HUES6 (cell line): Measurements from ENCODE around the gene TRIM52.

Source experiments
- H3K27ac ChIP-seq: 2 replicates; pipeline ENCODE4 v1.7.0; 2013; ENCODE audit warnings: low read depth, mild to moderate bottlenecking, low read length, inconsistent platforms
- H3K27me3 ChIP-seq: 2 replicates; pipeline ENCODE4 v1.6.1; 2013; ENCODE audit warnings: low read length; ENCODE audit not compliant: control insufficient read depth, insufficient read depth
- H3K36me3 ChIP-seq: 2 replicates; pipeline ENCODE4 v1.6.1; 2013; ENCODE audit warnings: low read length; ENCODE audit not compliant: control insufficient read depth, insufficient read depth
- H3K4me1 ChIP-seq: 2 replicates; pipeline ENCODE4 v1.6.1; 2013; ENCODE audit warnings: low read length; ENCODE audit not compliant: control insufficient read depth, insufficient read depth
- H3K4me3 ChIP-seq: 2 replicates; pipeline ENCODE4 v1.5.1; 2013; ENCODE audit warnings: low read depth, low read length
- H3K9ac ChIP-seq: one replicate; pipeline ENCODE4 v1.6.1; 2013; ENCODE audit warnings: mild to moderate bottlenecking, low read length
- H3K9me3 ChIP-seq: 2 replicates; pipeline ENCODE4 v1.6.1; 2013; ENCODE audit warnings: low read depth, low read length; ENCODE audit not compliant: control insufficient read depth, insufficient read depth

Gene TRIM52

GRCh38 chr5:181231432-181231831 lies 29.5 kb downstream of the TRIM52 start:
- Histone ChIP-seq H3K36me3 (peaks cover 72% of the 10 kb centered on the region), H3K9me3 (no peaks in the 10 kb centered on the region), H3K27ac (no peak overlapping the region), H3K4me3 (no peak overlapping the region), H3K9ac (no peak overlapping the region), H3K27me3 (no peaks in the 10 kb centered on the region), H3K4me1 (no peaks in the 10 kb centered on the region)

GRCh38 chr5:181230551-181230950 lies 30.4 kb downstream of the TRIM52 start:
- Histone ChIP-seq H3K36me3 (peaks cover 66% of the 10 kb centered on the region), H3K27ac (no peak overlapping the region), H3K27me3 (no peaks in the 10 kb centered on the region), H3K4me3 (no peak overlapping the region), H3K4me1 (no peaks in the 10 kb centered on the region), H3K9me3 (no peaks in the 10 kb centered on the region), H3K9ac (no peak overlapping the region)

GRCh38 chr5:181229996-181230395 lies 30.9 kb downstream of the TRIM52 start:
- no peaks in the 10 kb centered on the region for H3K9me3 ChIP-seq
- H3K4me1 ChIP-seq = no peaks in the 10 kb centered on the region
- no peak overlapping the region for H3K4me3 ChIP-seq
- no peak overlapping the region for H3K27ac ChIP-seq
- no peak overlapping the region for H3K9ac ChIP-seq
- peaks cover 65% of the 10 kb centered on the region for H3K36me3 ChIP-seq
- H3K27me3 ChIP-seq = no peaks in the 10 kb centered on the region

- H3K36me3 ChIP-seq = peaks cover 23% of the 10 kb centered on the region
- H3K9me3 ChIP-seq = no peaks in the 10 kb centered on the region
- peak overlapping the region; percentile 76 for H3K9ac ChIP-seq
- no peaks in the 10 kb centered on the region for H3K27me3 ChIP-seq
- peak overlapping the region; percentile 83 for H3K4me3 ChIP-seq
- H3K27ac ChIP-seq = no peak overlapping the region
- peaks cover 9% of the 10 kb centered on the region; the same call in 1 of the 2 replicates for H3K4me1 ChIP-seq
These were observed 36.3 kb downstream of the TRIM52 start for GRCh38 chr5:181224390-181225229.

GRCh38 chr5:181223729-181224389 lies 37.1 kb downstream of the TRIM52 start:
- peak overlapping the region; percentile 83 for H3K4me3 ChIP-seq
- H3K4me1 ChIP-seq = peaks cover 9% of the 10 kb centered on the region; the same call in 1 of the 2 replicates
- no peaks in the 10 kb centered on the region for H3K27me3 ChIP-seq
- peaks cover 15% of the 10 kb centered on the region for H3K36me3 ChIP-seq
- no peak overlapping the region; the same call in 1 of the 2 replicates for H3K27ac ChIP-seq
- H3K9me3 ChIP-seq = no peaks in the 10 kb centered on the region
- H3K9ac ChIP-seq = peak overlapping the region; percentile 87

GRCh38 chr5:181223058-181223728 lies 37.8 kb downstream of the TRIM52 start, which contains the start of gene TRIM41:
Gene TRIM41 (plus strand): TSS chr5:181223281. CDS start chr5:181224000, 719 bp downstream.
- no peaks in the 10 kb centered on the region for H3K9me3 ChIP-seq
- no peaks in the 10 kb centered on the region for H3K27me3 ChIP-seq
- H3K9ac ChIP-seq = peak within 1 kb of the TSS; percentile 87
- H3K36me3 ChIP-seq = peaks cover 15% of the 10 kb centered on the region
- peak within 1 kb of the TSS; percentile 87 for H3K27ac ChIP-seq
- H3K4me1 ChIP-seq = peaks cover 9% of the 10 kb centered on the region; the same call in 1 of the 2 replicates
- peak within 1 kb of the TSS; percentile 83 for H3K4me3 ChIP-seq

- Histone ChIP-seq H3K27me3 (no peaks in the 10 kb centered on the region), H3K9ac (peak overlapping the region; percentile 60), H3K36me3 (peaks cover 12% of the 10 kb centered on the region), H3K9me3 (no peaks in the 10 kb centered on the region), H3K4me1 (peaks cover 9% of the 10 kb centered on the region; the same call in 1 of the 2 replicates), H3K4me3 (peak overlapping the region; percentile 83), H3K27ac (no peak overlapping the region)
These were observed 38.3 kb downstream of the TRIM52 start for GRCh38 chr5:181222630-181223057.

GRCh38 chr5:181221792-181222629 lies 38.9 kb downstream of the TRIM52 start:
- Histone ChIP-seq H3K4me3 (peak overlapping the region; percentile 83), H3K9me3 (no peaks in the 10 kb centered on the region), H3K27me3 (no peaks in the 10 kb centered on the region; the same call in 1 of the 2 replicates), H3K36me3 (peaks cover 11% of the 10 kb centered on the region; the same call in 1 of the 2 replicates), H3K9ac (peak overlapping the region; percentile 62), H3K27ac (no peak overlapping the region), H3K4me1 (peaks cover 9% of the 10 kb centered on the region; the same call in 1 of the 2 replicates)

- Histone ChIP-seq H3K9ac (no peak overlapping the region), H3K36me3 (peaks cover 8% of the 10 kb centered on the region; the same call in 1 of the 2 replicates), H3K9me3 (no peaks in the 10 kb centered on the region), H3K4me3 (peak overlapping the region; percentile 83), H3K4me1 (peaks cover 9% of the 10 kb centered on the region; the same call in 1 of the 2 replicates), H3K27ac (no peak overlapping the region), H3K27me3 (peaks cover 5% of the 10 kb centered on the region)
These were observed 39.7 kb downstream of the TRIM52 start for GRCh38 chr5:181221105-181221791.

GRCh38 chr5:181220178-181220515 lies 40.8 kb downstream of the TRIM52 start:
- Histone ChIP-seq H3K27ac (no peak overlapping the region), H3K36me3 (peaks cover 4% of the 10 kb centered on the region; the same call in 1 of the 2 replicates), H3K9me3 (no peaks in the 10 kb centered on the region), H3K9ac (no peak overlapping the region), H3K27me3 (peaks cover 8% of the 10 kb centered on the region), H3K4me3 (no peak overlapping the region), H3K4me1 (peaks cover 9% of the 10 kb centered on the region; the same call in 1 of the 2 replicates)
